ENCODE data around the gene RPL23.

Gene RPL23

DNA sequence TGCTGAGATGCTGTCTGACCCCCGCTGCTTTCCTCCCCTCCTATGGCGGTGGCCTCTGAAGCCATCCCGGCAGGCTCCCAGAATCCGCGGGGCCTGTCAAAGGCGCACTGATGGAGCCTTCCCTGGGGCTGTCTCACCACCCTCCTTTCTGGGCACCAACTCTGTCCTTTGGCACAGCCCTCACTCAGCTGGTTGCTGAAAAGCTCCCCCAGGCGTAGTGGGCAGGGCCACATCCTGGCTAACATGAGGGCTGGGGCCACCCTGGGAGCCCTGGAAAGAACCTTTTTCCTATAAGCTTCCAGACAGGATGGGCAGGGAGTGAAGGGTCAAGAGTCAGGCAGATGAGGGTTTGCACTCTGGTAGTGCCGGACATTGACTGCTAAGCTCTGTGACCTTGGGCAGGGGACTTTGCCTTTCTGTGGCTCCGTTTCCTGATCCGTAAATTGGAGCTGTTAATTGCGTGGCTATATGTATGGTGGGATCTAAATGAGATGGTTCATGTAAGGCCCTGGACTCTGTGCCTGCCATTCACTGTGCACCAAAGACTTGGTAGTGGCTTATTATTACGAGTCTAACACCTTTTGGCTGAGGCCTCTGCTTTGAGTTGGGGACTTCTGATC is 44.3 kb upstream of the RPL23 start:
- ChIA-PET CTCF (interaction anchor here (0.6 to 3.3 kb wide), 6 partner anchors 9 to 28 kb away, joined by 3 to 9 read pairs (median 5); partner anchors contain the start of gene LASP1NB), POLR2A (interaction anchor here (1.1 to 1.4 kb wide), 2 partner anchors 28 to 44 kb away, joined by 3 to 4 read pairs; partner anchors contain the start of gene LASP1)
- DNase-seq (ENCODE audit: extremely low spot score): no peak
- TF ChIP-seq CTCF (IDR thresholded peaks at IDR 0.05; ENCODE audit: control extremely low read depth, extremely low read depth, low read depth, missing control alignments): no peak

DNA sequence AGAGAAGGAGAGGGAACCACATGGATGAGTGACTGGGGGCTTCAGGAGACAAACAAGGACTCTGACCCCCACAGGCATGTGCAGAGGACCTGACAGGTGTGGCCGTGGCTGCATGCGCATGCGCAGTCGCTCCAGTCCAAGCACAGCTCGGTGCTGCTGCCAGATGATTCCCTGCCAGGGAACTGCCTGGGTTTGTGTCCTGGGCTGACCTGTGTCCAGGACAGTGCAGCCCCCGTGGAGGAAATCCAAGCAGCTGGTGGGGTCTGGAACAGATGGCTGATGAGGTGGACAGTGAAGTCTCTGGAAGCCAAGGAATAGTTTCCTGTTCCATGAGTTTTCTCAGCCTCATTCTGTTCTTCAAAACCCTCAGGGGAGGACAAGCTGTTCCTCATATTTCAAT is 43.7 kb upstream of the RPL23 start:
- CTCF ChIA-PET: interaction anchor here (0.6 to 3.3 kb wide), 5 partner anchors 10 to 28 kb away, joined by 3 to 9 read pairs (median 5); partner anchors contain the start of gene LASP1NB
- TF ChIP-seq CTCF (IDR thresholded peaks at IDR 0.05; ENCODE audit: control extremely low read depth, extremely low read depth, low read depth, missing control alignments): no peak
- POLR2A ChIA-PET: no interaction called here
- no peak for DNase-seq (ENCODE audit: extremely low spot score)

GRCh38 chr17:38896346-38896954 is 42.9 kb upstream of the RPL23 start:
- ChIA-PET POLR2A (no interaction called here), CTCF (interaction anchor here (1.7 to 3.3 kb wide), 2 partner anchors 11 to 29 kb away, joined by 5 to 9 read pairs; partner anchors contain the start of gene LASP1NB)
- TF ChIP-seq CTCF (IDR thresholded peaks at IDR 0.05; ENCODE audit: control extremely low read depth, extremely low read depth, low read depth, missing control alignments): no peak
- no peak for DNase-seq (ENCODE audit: extremely low spot score)

DNA sequence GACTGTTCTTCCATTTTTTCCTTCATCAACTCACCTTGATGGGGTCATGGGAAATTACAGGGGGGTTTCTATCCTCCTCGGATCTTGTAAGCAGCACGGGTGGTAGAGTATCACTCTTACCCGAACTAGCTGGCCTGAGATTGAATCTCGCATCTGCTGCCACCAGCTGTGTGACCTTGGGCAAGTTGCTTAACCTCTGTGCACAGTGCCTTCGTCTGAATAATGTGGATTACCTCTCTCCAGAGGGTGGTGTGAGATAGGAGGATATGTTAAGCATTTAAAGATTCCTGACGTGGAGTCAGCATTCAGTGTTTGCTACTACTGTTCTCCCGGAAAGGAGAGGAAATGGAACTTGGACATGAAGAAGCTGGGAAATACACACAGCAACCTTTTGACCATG is 40.8 kb upstream of the RPL23 start:
- no peak for DNase-seq (ENCODE audit: extremely low spot score)
- POLR2A ChIA-PET: interaction anchor here (0.7 to 1.5 kb wide), 2 partner anchors 25 to 49 kb away, joined by 3 to 4 read pairs; partner anchors contain the start of gene LASP1
- CTCF ChIA-PET: interaction anchor here (0.9 to 1.7 kb wide), 4 partner anchors 12 to 258 kb away, joined by 3 to 4 read pairs (median 3); no protein-coding TSS in a partner anchor
- TF ChIP-seq CTCF (IDR thresholded peaks at IDR 0.05; ENCODE audit: control extremely low read depth, extremely low read depth, low read depth, missing control alignments): no peak

GRCh38 chr17:38893607-38894006 is 40.1 kb upstream of the RPL23 start:
- ChIA-PET POLR2A (interaction anchor here (0.7 to 1.5 kb wide), 2 partner anchors 24 to 40 kb away, joined by 3 to 4 read pairs; partner anchors contain the start of genes LASP1 and RPL23), CTCF (interaction anchor here (0.9 to 1.7 kb wide), 4 partner anchors 13 to 259 kb away, joined by 3 to 4 read pairs (median 3); no protein-coding TSS in a partner anchor)
- TF ChIP-seq CTCF (IDR thresholded peaks at IDR 0.05; ENCODE audit: control extremely low read depth, extremely low read depth, low read depth, missing control alignments): no peak
- no peak for DNase-seq (ENCODE audit: extremely low spot score)

GRCh38 chr17:38893113-38893512 is 39.6 kb upstream of the RPL23 start:
- POLR2A ChIA-PET: interaction anchor here (0.6 to 1.5 kb wide), 3 partner anchors 23 to 1056 kb away, joined by 3 to 6 read pairs (median 4); partner anchors contain the start of genes LASP1 and RPL23
- CTCF ChIA-PET: interaction anchor here (0.9 to 1.7 kb wide), 4 partner anchors 13 to 260 kb away, joined by 3 to 4 read pairs (median 3); no protein-coding TSS in a partner anchor
- TF ChIP-seq CTCF (IDR thresholded peaks at IDR 0.05; ENCODE audit: control extremely low read depth, extremely low read depth, low read depth, missing control alignments): no peak
- no peak for DNase-seq (ENCODE audit: extremely low spot score)
